ENCODE measurements around the gene DCLK2. TPM values are rescaled to one million over a fixed set of nuclear protein-coding genes. Genes with fewer than 3 reads are reported as not detected.

The DCLK2 gene
- total and polyA plus RNA-seq, 2 donors from 2014 or later, result 2.6 to 3.4 TPM

- DNase-seq (no peak), FAIRE-seq (no peak)
- Histone ChIP-seq H3K27me3 (ENCODE audit: control insufficient read depth, insufficient read depth, low read length) (no peaks in the 10 kb centered on the region), H3K4me1 (ENCODE audit: control insufficient read depth in 2 of 3, insufficient read depth in 2 of 3, low read depth in 1 of 3, low read length in 3 of 3) (peaks cover 0 to 10% (median 0%) of the 10 kb centered on the region in 3 donors), H3K36me3 (ENCODE audit: control insufficient read depth in 2 of 3, insufficient read depth in 3 of 3, low read length in 3 of 3) (no peaks in the 10 kb centered on the region), H3K4me3 (ENCODE audit: low read length in 3 of 3) (no peak overlapping the region), H3K9ac (ENCODE audit: low read length in 3 of 3) (no peak overlapping the region), H3K27ac (ENCODE audit: low read depth in 2 of 2, low read length in 2 of 2) (no peak overlapping the region), H3K9me3 (ENCODE audit: control insufficient read depth in 2 of 3, insufficient read depth in 1 of 3, low read length in 3 of 3) (no peaks in the 10 kb centered on the region)
- no peak for TF ChIP-seq CTCF (IDR thresholded peaks at IDR 0.05; ENCODE audit: borderline replicate concordance, extremely low read depth, insufficient read depth)
- intact Hi-C loops (cut with DNase I), result no loop called here
Measured at GRCh38 chr4:150164055-150164454, 85.8 kb downstream of the DCLK2 start.

GRCh38 chr4:150164956-150165629, 86.8 kb downstream of the DCLK2 start:
- H3K36me3 ChIP-seq (ENCODE audit: control insufficient read depth in 2 of 3, insufficient read depth in 3 of 3, low read length in 3 of 3), result no peaks in the 10 kb centered on the region
- H3K27ac ChIP-seq (ENCODE audit: low read depth in 2 of 2, low read length in 2 of 2), result no peak overlapping the region
- no peak overlapping the region for H3K9ac ChIP-seq (ENCODE audit: low read length in 3 of 3)
- FAIRE-seq, result no peak
- no peaks in the 10 kb centered on the region for H3K9me3 ChIP-seq (ENCODE audit: control insufficient read depth in 2 of 3, insufficient read depth in 1 of 3, low read length in 3 of 3)
- H3K4me1 ChIP-seq (ENCODE audit: control insufficient read depth in 2 of 3, insufficient read depth in 2 of 3, low read depth in 1 of 3, low read length in 3 of 3), result peaks cover 0 to 10% (median 0%) of the 10 kb centered on the region in 3 donors
- no peak for TF ChIP-seq CTCF (IDR thresholded peaks at IDR 0.05; ENCODE audit: borderline replicate concordance, extremely low read depth, insufficient read depth)
- DNase-seq, result no peak
- intact Hi-C loops (cut with DNase I), result no loop called here
- H3K27me3 ChIP-seq (ENCODE audit: control insufficient read depth, insufficient read depth, low read length), result no peaks in the 10 kb centered on the region
- H3K4me3 ChIP-seq (ENCODE audit: low read length in 3 of 3), result no peak overlapping the region

GRCh38 chr4:150167054-150167453, 88.8 kb downstream of the DCLK2 start:
- intact Hi-C loops (cut with DNase I), result no loop called here
- Histone ChIP-seq H3K9ac (ENCODE audit: low read length in 3 of 3) (no peak overlapping the region), H3K27ac (ENCODE audit: low read depth in 2 of 2, low read length in 2 of 2) (no peak overlapping the region), H3K4me1 (ENCODE audit: control insufficient read depth in 2 of 3, insufficient read depth in 2 of 3, low read depth in 1 of 3, low read length in 3 of 3) (peaks cover 0 to 10% (median 0%) of the 10 kb centered on the region in 3 donors), H3K4me3 (ENCODE audit: low read length in 3 of 3) (no peak overlapping the region), H3K36me3 (ENCODE audit: control insufficient read depth in 2 of 3, insufficient read depth in 3 of 3, low read length in 3 of 3) (no peaks in the 10 kb centered on the region), H3K27me3 (ENCODE audit: control insufficient read depth, insufficient read depth, low read length) (no peaks in the 10 kb centered on the region), H3K9me3 (ENCODE audit: control insufficient read depth in 2 of 3, insufficient read depth in 1 of 3, low read length in 3 of 3) (no peaks in the 10 kb centered on the region)
- FAIRE-seq (no peak), DNase-seq (no peak)
- no peak for TF ChIP-seq CTCF (IDR thresholded peaks at IDR 0.05; ENCODE audit: borderline replicate concordance, extremely low read depth, insufficient read depth)
